Activated CD4-positive, alpha-beta T cell treated with anti-CD3 and anti-CD28 coated beads, Interleukin-2, Interleukin-6, amounts not matched to agents 100 ng/mL and 50 ng/mL, durations not matched to agents 16 hours and 8 hours (primary cell): ENCODE data around the gene EPYC.

Source experiments
- DNase-seq: peaks from one replicate; pipeline ENCODE4 v3.0.0-alpha.2; 2020

The EPYC gene

GRCh38 chr12:90954428-90954827 lies 50.3 kb downstream of the EPYC start:
- no peak for DNase-seq

DNA sequence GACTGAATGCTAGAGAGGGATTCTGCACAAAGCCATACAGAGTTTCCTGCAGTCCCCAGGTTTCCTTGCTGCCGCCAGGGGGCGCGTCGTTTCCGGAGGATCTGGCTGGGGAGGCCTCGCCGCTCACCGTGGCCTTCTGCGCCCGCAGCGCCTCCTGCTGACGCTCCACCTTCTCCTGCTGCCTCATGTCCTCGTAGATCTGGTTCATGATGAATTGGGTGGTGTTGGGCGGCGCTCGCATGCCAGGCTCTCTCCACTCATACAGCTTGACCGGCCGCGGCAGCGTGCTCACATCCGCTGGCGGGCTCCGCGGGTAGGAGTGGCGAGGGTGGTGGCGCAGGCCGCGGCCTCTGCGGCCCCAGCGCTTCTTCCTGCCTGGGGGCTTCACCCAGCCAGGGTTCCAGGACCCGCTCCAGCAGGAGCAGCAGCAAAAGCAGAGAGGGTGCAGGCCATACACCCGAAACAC lies 50.8 kb downstream of the EPYC start:
- peak; percentile 27 for DNase-seq

DNA sequence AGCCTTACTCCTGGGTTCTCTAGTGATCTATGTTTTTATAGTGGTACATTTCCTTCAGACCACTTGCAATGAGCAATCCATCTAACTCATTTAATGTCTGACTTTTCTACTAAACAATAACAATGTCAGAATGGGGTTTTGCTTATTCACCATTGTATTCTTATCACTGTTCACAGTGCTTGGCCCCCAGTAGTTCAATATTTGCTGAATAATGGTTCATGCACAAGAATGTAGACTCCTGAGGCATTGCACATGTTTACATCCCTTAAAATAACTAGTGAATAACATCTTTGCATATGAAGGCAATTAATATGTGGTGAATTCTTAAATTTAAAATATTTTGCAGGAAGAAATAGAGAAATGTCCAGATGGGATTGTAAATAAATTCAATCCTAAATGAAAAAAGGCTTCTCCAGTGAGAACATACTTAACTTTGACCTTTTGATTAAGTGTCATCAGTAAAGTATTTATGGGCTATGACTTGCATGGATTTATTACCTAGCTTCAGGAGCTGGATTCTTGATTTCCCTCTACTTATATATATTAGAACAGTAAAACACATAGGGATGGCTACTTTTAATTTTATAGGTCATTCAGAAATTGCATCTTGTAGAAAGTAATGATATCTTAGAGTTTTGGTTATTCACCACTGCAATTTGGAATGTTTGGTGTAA lies 53.2 kb downstream of the EPYC start:
- DNase-seq, result no peak

- no peak for DNase-seq
Measured at GRCh38 chr12:90947869-90948268, 56.9 kb downstream of the EPYC start.

- peak; percentile 27 for DNase-seq
Measured at GRCh38 chr12:90945070-90945649, 59.6 kb downstream of the EPYC start.

- DNase-seq, result no peak
Measured at GRCh38 chr12:90943255-90943654, 61.5 kb downstream of the EPYC start.

DNA sequence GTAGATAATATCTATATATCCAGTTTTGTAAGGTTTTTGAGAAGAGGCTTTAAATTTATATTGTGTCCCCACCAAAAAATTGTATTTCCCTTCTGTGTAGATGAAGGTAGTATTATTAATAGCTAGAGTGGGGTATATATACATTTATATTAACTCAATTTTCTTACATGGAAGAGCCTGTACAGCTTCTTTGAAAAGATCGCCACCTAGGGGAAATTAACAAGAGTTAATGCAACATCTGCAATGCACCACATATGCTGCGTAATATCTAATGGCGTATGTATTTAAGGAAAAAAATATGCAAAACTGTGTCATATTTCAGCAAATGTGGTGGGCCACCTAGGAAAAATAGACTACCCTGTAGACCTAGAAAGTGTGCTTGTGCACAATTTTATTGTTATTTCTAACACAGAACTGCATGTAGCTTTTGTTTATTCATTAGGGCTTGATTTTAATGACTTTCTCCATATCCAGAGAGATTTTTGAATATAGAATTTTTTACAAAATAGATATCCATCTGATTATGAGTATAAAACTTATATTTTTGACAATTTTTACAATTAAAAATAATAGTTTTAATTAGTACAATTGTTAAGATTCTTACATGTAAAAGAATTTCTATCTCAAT lies 63.8 kb downstream of the EPYC start:
- DNase-seq, result peak; percentile 28

DNA sequence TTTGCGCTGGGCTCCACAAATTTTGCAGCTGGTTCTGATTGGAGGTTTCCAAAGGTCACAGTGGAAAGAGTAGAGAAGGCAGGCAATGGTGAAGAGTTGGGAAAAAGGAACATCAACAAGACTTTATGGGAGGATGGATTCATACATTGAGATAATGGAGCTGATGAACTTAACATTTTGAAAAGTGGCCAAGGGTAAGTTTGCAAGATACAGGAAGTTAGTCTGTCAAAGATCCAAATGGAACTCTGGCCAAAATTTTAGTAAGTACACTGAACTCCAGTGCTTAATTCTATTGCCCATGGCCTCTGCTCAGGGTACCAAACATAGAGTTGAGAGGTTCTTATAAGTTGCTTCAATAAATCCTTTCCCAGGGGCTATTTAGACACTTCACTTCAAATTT lies 65.4 kb downstream of the EPYC start:
- no peak for DNase-seq

- no peak for DNase-seq
Measured at GRCh38 chr12:90938451-90938850, 66.3 kb downstream of the EPYC start.

- DNase-seq, result no peak
Measured at GRCh38 chr12:90937651-90938050, 67.1 kb downstream of the EPYC start.

- no peak for DNase-seq
Measured at GRCh38 chr12:90936230-90937005, 68.4 kb downstream of the EPYC start.

- DNase-seq, result no peak
Measured at GRCh38 chr12:90925562-90925961, 79.2 kb downstream of the EPYC start.

DNA sequence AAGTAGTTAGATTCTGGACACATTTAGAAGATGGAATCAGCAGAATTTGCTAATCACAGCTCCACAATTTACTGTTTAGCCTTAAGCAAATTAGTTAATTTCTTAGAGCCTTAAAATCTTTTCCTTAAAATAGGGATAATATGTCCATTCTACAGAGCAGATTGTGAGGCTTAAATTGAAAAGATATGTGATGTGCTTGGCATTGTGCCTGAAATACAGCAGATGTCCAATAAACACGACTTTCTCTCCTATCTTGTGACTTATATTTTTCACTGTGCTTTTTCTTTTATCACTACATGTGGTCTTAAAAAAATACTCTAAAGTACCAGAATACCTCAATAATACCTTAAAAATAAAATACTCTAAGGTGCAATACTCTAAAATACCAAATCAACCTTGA lies 80.4 kb downstream of the EPYC start:
- no peak for DNase-seq

GRCh38 chr12:90922145-90922627 lies 82.6 kb downstream of the EPYC start:
- DNase-seq, result no peak

DNA sequence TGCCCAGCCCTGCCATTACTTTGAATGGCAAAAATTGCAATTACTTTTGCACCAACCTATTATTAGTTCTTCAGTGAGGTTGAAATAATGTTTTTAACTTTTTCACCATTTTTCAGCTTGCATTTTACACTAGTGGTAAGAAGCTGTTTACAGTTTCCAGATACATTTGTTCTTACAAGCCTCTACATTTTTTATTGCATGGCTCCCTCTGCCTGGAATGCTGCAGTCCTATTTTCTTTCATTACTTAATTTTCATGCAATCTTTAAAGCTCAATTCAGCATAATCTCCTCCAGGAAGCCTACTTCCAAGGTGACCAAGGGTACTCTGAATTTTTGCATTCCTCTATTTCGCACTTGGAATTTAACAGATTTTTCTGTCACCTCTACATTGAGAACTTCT lies 83.2 kb downstream of the EPYC start:
- DNase-seq, result no peak

DNA sequence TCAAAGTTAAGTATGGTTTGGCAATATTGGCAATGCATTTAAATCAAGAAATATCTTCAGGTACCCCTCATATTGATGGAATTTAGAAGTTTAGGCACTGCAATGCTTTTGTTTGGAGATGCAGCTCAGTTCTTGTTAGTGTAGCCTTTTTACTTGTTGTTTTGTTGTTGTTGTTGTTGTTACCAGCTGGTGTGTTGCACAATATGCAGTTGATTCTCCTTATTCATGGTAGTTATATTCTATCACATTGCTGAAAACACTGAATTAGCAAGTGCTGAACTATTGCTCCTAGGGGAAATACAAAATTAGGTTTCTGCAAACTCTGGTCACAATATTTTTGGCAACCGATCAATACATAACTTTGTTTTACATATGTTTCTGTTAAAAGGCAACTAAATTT lies 84.5 kb downstream of the EPYC start:
- no peak for DNase-seq

DNA sequence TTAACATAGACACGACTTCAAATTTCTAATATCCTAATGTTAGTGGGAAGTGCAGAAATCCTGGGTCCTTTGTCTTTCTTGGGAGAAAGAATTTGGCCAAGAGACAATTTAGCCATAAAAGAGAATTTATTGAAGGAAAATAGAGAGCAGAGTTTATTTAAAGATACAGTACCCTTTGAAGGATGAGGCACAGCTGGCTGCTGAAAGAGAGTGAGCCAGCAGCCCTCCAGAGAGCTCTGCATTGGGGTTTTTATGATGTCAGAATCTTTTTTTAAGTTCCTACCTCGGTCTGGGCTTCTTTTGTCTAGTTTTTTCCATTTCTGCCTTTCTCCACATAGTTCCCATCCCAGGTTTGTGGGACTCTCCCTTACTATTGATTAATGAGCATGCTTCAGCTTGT lies 87.3 kb downstream of the EPYC start:
- no peak for DNase-seq

GRCh38 chr12:90916516-90916915 lies 88.3 kb downstream of the EPYC start:
- no peak for DNase-seq

DNA sequence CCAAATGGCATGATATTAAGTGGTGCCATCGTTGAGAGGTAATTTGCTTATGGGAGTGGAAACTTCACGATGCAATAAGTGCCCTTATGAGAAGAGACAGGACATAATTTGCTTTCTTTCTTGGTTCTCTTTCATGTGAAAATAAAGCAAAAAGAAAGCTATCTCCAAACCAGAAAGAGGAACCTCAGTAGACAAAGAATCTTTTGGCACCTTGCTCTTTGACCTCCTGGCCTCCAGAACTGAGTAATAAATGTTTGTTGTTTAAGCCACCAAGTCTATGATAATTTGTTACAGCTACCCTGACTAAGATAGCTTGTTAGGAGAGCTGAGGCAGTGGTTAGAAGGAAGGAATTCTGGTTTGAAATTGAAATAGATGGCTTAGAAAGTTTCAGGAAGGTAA lies 89.4 kb downstream of the EPYC start:
- no peak for DNase-seq
